Astrocyte of the spinal cord (primary cell): ENCODE data around the gene PACRG.

ENCODE experiments used
- DNase-seq: peaks from one replicate; pipeline ENCODE4 v3.0.0; 2011; ENCODE audit warnings: low read depth, low spot score
- H3K4me3 ChIP-seq: 2 replicates; pipeline ENCODE4 v1.5.1; 2011; ENCODE audit warnings: low read depth, mild to moderate bottlenecking, low read length, moderate library complexity
- CTCF ChIP-seq: IDR thresholded peaks from 2 replicates; pipeline ENCODE4 v1.5.1; 2012; ENCODE audit warnings: low read depth, mild to moderate bottlenecking, low read length, inconsistent platforms
- in situ Hi-C: cut with HindIII; loops from 2 replicates; pipeline ENCODE4 v1.10.0; 2017; ENCODE audit warnings: low sequenced_read_pairs

Gene PACRG

GRCh38 chr6:163085861-163086623 is 358.3 kb downstream of the PACRG start:
- no peak overlapping the region for H3K4me3 ChIP-seq

DNA sequence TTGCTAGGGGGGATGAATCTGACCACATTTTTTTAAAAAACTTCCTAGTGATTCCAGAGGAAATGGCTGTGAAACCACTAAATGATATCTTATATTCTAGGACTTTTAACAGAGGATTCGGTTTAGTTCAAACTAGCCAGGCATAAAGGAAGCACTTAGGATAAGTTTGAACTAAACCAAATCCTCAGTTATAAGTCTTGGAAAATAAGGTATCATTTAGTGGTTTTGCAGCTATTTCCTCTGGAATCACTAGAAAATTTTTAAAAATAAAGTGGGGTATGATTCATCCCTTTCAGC is 358.8 kb downstream of the PACRG start:
- no peak overlapping the region for H3K4me3 ChIP-seq
- DNase-seq, result peak; percentile 64
- in situ Hi-C loops, result no loop called here
- TF ChIP-seq CTCF, result no peak

More at GRCh38 chr6:163085861-163086623, 358.3 kb downstream of the PACRG start:
- in situ Hi-C loops, result no loop called here
- no peak for TF ChIP-seq CTCF
- DNase-seq, result no peak

DNA sequence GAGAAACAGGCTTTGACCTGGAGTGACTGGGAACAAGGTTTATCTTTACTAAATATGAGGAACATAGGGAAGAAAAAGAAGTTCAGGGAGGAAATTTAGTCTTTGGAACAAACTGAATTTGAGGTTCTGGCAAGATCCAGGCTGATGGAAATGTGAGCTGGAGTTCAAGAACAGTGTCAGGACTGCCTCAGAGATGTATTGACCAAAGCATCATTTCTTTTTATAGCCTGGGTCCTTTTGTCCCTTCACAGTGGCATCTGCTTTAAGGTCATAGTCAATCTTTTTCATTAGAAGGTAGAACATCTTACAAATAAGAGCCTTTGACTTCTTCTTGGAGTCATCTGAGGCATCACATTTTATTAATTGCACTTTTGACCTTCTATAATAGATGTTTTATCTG is 360.2 kb downstream of the PACRG start:
- in situ Hi-C loops, result no loop called here
- no peak for TF ChIP-seq CTCF
- no peak overlapping the region for H3K4me3 ChIP-seq
- DNase-seq, result no peak

GRCh38 chr6:163092876-163093275 is 365.1 kb downstream of the PACRG start:
- in situ Hi-C loops, result no loop called here
- no peak for DNase-seq
- TF ChIP-seq CTCF, result no peak
- no peak overlapping the region for H3K4me3 ChIP-seq

DNA sequence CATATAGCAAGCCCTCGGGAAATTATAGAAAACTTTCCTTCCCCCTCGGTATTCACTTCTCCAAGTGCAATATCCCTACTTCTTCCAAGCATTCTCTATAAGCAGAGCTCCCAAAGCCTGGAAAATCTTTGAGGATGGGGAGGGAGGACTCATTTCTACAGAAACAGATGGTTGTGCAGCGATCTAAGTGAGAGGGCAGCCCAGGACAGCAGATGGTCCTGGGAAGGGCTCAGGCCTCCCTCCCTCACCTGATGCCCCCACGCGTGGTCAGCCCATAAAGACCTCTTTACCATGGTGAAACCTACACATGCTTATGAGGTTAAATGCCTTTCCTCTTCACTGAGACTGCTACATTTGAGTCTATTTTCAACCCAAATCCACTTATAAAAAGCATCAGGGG is 367.1 kb downstream of the PACRG start:
- DNase-seq, result no peak
- no peak overlapping the region for H3K4me3 ChIP-seq
- in situ Hi-C loops, result no loop called here
- no peak for TF ChIP-seq CTCF

DNA sequence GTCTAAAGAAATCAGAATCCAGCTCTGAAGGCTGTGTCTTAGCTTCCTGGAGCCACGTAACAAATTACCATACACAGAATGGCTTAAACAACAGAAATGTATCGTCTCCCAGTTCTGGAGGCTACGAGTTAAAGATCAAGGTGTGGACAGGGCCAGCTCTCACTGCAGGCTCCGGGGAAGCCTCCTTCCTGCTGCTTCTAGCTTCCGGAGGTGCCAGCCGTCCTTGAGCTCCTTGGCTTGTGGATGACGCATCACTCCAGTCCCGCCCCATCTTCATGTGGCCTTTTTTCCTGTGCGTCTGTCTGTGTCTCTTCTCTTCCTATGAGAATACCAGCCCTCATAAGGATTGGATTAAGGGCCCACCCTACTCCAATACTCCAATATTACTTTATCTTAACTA is 367.6 kb downstream of the PACRG start:
- no peak for DNase-seq
- in situ Hi-C loops, result no loop called here
- no peak overlapping the region for H3K4me3 ChIP-seq
- no peak for TF ChIP-seq CTCF
